Caco-2 (cell line): Measurements from ENCODE around the gene KCNC2. TPM values are rescaled to one million over a fixed set of nuclear protein-coding genes. Genes with fewer than 3 reads are reported as not detected.

ENCODE experiments used
- BruUV-seq: library from RNA; stranded (reverse); fragments of 400-500 nt; replicated peaks from 2 replicates; lab custom pipeline; 2021; lab: Mats Ljungman, UMichigan
- CTCF ChIA-PET: fragments of 300-600 bp; sonication (Branson Sonifier 250); formaldehyde crosslinking; loops from one replicate; lab custom pipeline; 2022; ENCODE audit warnings: antibody characterized with exemption; lab: Charles Lee
- POLR2A ChIA-PET: fragments of 300-600 bp; sonication (Branson Sonifier 250); formaldehyde crosslinking; loops from one replicate; lab custom pipeline; 2022; ENCODE audit warnings: antibody characterized with exemption; lab: Charles Lee
- DNase-seq, 2 experiments: peaks; one replicate each; pipeline versions ENCODE4 v3.0.0 to v3.0.0-alpha.2; 2020 to 2022
- H3K27me3 ChIP-seq: replicated peaks from 2 replicates; pipeline ENCODE4 v1.6.0; 2011; ENCODE audit warnings: low read length; ENCODE audit not compliant: control insufficient read depth, insufficient read depth
- H3K36me3 ChIP-seq: 2 replicates; pipeline ENCODE4 v1.5.1; 2011; ENCODE audit warnings: low read length; ENCODE audit not compliant: control insufficient read depth, insufficient read depth
- H3K4me1 ChIP-seq: fragments of 250-450 bp; sonication (Bioruptor Pico); 2 replicates; pipeline ENCODE4 v1.5.1; 2020; ENCODE audit warnings: mild to moderate bottlenecking
- H3K4me3 ChIP-seq: 2 replicates; pipeline ENCODE4 v1.5.1; 2011; ENCODE audit warnings: low read depth, mild to moderate bottlenecking, control low read depth, low read length
- H3K9me3 ChIP-seq: fragments of 250-450 bp; sonication (Bioruptor Pico); 2 replicates; pipeline ENCODE4 v1.5.1; 2020; ENCODE audit warnings: mild to moderate bottlenecking, moderate library complexity
- H3K27ac Mint-ChIP-seq: one replicate; pipeline ENCODE4 v1.8.0; 2022; ENCODE audit warnings: mixed read lengths; ENCODE audit not compliant: unreplicated experiment
- H3K27me3 Mint-ChIP-seq: one replicate; pipeline ENCODE4 v1.8.0; 2022; ENCODE audit warnings: mixed read lengths; ENCODE audit not compliant: insufficient read depth, unreplicated experiment
- H3K36me3 Mint-ChIP-seq: one replicate; pipeline ENCODE4 v1.8.0; 2022; ENCODE audit warnings: mild to moderate bottlenecking, mixed read lengths; ENCODE audit not compliant: insufficient read depth, unreplicated experiment
- H3K4me1 Mint-ChIP-seq: one replicate; pipeline ENCODE4 v1.8.0; 2022; ENCODE audit warnings: low read depth, mixed read lengths; ENCODE audit not compliant: unreplicated experiment
- H3K4me3 Mint-ChIP-seq: one replicate; pipeline ENCODE4 v1.8.0; 2022; ENCODE audit warnings: mild to moderate bottlenecking, moderate library complexity, mixed read lengths; ENCODE audit not compliant: unreplicated experiment
- H3K9me3 Mint-ChIP-seq: one replicate; pipeline ENCODE4 v1.8.0; 2022; ENCODE audit warnings: mixed read lengths; ENCODE audit not compliant: unreplicated experiment
- intact Hi-C: fragments of 100-400 bp; cut with micrococcal nuclease; formaldehyde crosslinking; loops from one replicate; pipeline ENCODE4 v1.10.0; 2022; ENCODE audit not compliant: unreplicated experiment
- total RNA-seq: library from RNA; stranded (reverse); gene quantifications from 2 replicates; pipeline ENCODE4 v1.2.3, GENCODE V29; 2022
- TF ChIP-seq, protein P1 (sequence below), 2 experiments: fragments of 200-600 bp in 1 of 2; IDR thresholded peaks; 1 replicate in 1 of 2; 2 replicates in 1 of 2; pipeline versions ENCODE4 v1.5.1 to v1.8.0; 2011 to 2022; ENCODE audit warnings: antibody characterized with exemption in 1 of 2, control low read depth in 1 of 2, inconsistent platforms in 1 of 2, low read depth in 1 of 2, low read length in 1 of 2, mild to moderate bottlenecking in 1 of 2, moderate library complexity in 1 of 2; ENCODE audit not compliant: insufficient read depth in 1 of 2, severe bottlenecking in 1 of 2, unreplicated experiment in 1 of 2

The KCNC2 gene
- total RNA-seq, 1 experiment from 2014 or later: not detected

DNA sequence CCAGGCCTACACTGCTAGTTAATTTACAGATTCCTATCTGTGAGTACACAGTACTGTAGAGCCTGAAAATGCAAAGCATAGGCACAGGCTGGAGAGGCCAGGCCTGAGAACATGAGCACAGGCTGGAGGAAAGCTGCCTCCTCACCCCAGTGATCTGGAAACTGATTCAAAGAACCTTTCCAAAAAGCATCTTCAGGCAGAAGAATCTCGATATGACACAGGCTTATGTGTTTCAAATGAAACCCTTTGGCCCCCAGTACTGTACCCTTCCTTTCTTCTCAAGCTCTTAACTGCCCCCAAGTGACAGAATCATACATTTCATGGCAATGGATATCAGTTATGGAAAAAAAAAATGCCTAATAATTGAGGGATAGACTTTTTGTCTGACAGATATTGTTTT is 122.0 kb downstream of the KCNC2 start:
- BruUV-seq: no TSS peak
- TF ChIP-seq, protein P1, sequence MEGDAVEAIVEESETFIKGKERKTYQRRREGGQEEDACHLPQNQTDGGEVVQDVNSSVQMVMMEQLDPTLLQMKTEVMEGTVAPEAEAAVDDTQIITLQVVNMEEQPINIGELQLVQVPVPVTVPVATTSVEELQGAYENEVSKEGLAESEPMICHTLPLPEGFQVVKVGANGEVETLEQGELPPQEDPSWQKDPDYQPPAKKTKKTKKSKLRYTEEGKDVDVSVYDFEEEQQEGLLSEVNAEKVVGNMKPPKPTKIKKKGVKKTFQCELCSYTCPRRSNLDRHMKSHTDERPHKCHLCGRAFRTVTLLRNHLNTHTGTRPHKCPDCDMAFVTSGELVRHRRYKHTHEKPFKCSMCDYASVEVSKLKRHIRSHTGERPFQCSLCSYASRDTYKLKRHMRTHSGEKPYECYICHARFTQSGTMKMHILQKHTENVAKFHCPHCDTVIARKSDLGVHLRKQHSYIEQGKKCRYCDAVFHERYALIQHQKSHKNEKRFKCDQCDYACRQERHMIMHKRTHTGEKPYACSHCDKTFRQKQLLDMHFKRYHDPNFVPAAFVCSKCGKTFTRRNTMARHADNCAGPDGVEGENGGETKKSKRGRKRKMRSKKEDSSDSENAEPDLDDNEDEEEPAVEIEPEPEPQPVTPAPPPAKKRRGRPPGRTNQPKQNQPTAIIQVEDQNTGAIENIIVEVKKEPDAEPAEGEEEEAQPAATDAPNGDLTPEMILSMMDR (IDR thresholded peaks at IDR 0.05; ENCODE audit: insufficient read depth in 1 of 2, low read depth in 1 of 2, low read length in 1 of 2, severe bottlenecking in 1 of 2, unreplicated experiment in 1 of 2): peak in 1 of 2 experiments; percentile 16
- Mint-ChIP-seq H3K27me3 (peaks cover 1% of the 10 kb centered on the region), H3K36me3 (no peaks in the 10 kb centered on the region), H3K4me1 (no peaks in the 10 kb centered on the region), H3K27ac (no peak overlapping the region), H3K4me3 (no peak overlapping the region), H3K9me3 (no peaks in the 10 kb centered on the region)
- Histone ChIP-seq H3K36me3 (no peaks in the 10 kb centered on the region), H3K4me1 (no peaks in the 10 kb centered on the region), H3K9me3 (no peaks in the 10 kb centered on the region), H3K27me3 (no peaks in the 10 kb centered on the region), H3K4me3 (no peak overlapping the region)
- intact Hi-C loops: loop anchor here (2.0 to 5.0 kb wide), 2 partner anchors 285 to 400 kb away; no protein-coding TSS in a partner anchor
- CTCF ChIA-PET: interaction anchor here (0.9 kb wide), 1 partner anchor 238 kb away, joined by 3 read pairs; no protein-coding TSS in a partner anchor
- DNase-seq: peak in 1 of 2 experiments; percentile 2
- POLR2A ChIA-PET: no interaction called here

DNA sequence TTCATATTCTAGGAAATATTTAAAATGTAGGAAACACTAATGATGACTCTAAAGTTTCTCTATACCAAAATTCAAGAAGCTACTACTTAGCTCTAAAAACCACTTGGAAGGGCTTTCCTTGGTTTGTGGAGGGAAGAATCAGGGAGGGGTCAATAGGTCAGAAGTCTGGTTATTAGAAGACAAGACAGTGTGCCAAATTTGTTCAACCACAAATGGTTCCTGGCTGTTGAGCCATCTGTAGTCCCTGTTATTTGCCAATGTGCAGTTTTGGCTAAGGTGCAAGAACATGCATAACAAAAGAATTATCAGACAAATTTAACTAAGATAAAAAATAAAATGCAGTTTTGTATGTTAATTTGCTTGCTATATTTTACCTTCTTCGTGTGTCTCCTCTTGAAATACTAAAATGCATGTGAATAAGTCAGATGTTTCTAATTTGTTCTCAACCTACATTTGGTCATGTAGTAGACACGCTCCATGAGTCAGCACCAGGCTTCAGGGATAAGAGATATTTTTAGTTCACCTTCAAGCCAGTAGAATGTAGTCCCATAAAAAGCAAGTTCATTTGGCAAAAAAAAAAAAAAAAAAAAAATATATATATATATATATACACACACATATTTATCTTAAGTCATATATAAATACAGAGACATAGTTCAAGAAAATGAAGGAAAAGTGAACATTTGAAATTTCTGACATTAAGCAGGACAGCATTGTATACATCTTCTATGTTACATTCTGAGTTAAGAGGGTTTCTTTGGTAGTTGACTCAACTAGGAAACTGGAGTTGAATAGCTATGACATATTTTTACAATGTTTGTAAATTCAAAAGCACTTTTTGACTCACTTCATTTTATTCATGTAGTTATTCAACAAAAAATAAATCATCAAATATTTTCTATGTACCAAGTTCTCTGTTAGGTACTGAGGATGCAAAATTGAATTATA is 123.3 kb downstream of the KCNC2 start:
- no peak overlapping the region for H3K4me3 Mint-ChIP-seq
- no peaks in the 10 kb centered on the region for H3K27me3 ChIP-seq
- intact Hi-C loops: loop anchor here (2.0 to 5.0 kb wide), 2 partner anchors 284 to 399 kb away; no protein-coding TSS in a partner anchor
- H3K27me3 Mint-ChIP-seq: peaks cover 2% of the 10 kb centered on the region
- H3K36me3 ChIP-seq: no peaks in the 10 kb centered on the region
- no peaks in the 10 kb centered on the region for H3K4me1 Mint-ChIP-seq
- no peaks in the 10 kb centered on the region for H3K4me1 ChIP-seq
- DNase-seq: no peak
- no peaks in the 10 kb centered on the region for H3K9me3 Mint-ChIP-seq
- H3K9me3 ChIP-seq: no peaks in the 10 kb centered on the region
- no peak overlapping the region for H3K4me3 ChIP-seq
- BruUV-seq: no TSS peak
- no peak overlapping the region for H3K27ac Mint-ChIP-seq
- no peaks in the 10 kb centered on the region for H3K36me3 Mint-ChIP-seq
- ChIA-PET POLR2A (no interaction called here), CTCF (no interaction called here)
- TF ChIP-seq, protein P1 (IDR thresholded peaks at IDR 0.05; ENCODE audit: insufficient read depth in 1 of 2, low read depth in 1 of 2, low read length in 1 of 2, severe bottlenecking in 1 of 2, unreplicated experiment in 1 of 2): no peak

DNA sequence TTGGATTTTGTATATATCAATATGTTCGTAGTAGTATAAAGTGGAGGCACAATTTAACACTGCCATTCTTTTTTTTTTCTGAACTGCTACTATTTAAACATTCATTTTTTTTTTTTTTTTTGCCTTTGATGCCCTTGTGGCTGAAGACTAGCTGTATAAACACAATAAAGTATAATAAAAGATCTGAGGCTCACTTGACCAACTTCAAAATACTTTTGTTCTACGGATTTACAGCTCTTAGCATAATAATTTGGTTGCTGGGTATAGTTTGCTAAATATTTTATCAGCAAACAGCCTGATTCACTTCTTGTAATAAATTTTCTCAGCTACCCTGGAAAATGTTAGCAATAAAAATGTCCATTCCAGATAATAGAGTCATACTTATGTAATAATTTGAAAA is 128.3 kb downstream of the KCNC2 start:
- no peak for DNase-seq
- Histone ChIP-seq H3K4me1 (no peaks in the 10 kb centered on the region), H3K27me3 (no peaks in the 10 kb centered on the region), H3K9me3 (no peaks in the 10 kb centered on the region), H3K36me3 (no peaks in the 10 kb centered on the region), H3K4me3 (no peak overlapping the region)
- no TSS peak for BruUV-seq
- no peaks in the 10 kb centered on the region for H3K4me1 Mint-ChIP-seq
- peaks cover 2% of the 10 kb centered on the region for H3K27me3 Mint-ChIP-seq
- intact Hi-C loops: no loop called here
- no peak overlapping the region for H3K4me3 Mint-ChIP-seq
- no peaks in the 10 kb centered on the region for H3K36me3 Mint-ChIP-seq
- ChIA-PET POLR2A (no interaction called here), CTCF (no interaction called here)
- no peaks in the 10 kb centered on the region for H3K9me3 Mint-ChIP-seq
- no peak overlapping the region for H3K27ac Mint-ChIP-seq
- TF ChIP-seq, protein P1 (IDR thresholded peaks at IDR 0.05; ENCODE audit: insufficient read depth in 1 of 2, low read depth in 1 of 2, low read length in 1 of 2, severe bottlenecking in 1 of 2, unreplicated experiment in 1 of 2): no peak
